ENCODE results near the gene CYP46A1.

The CYP46A1 gene

GRCh38 chr14:99662846-99663245, 21.3 kb upstream of the CYP46A1 start:
- Histone ChIP-seq H3K4me1 (ENCODE audit: insufficient read depth, low read length) (peaks cover 52% of the 10 kb centered on the region), H3K4me3 (ENCODE audit: low read length) (no peak overlapping the region), H3K36me3 (ENCODE audit: insufficient read depth, low read length) (no peaks in the 10 kb centered on the region), H2AFZ (ENCODE audit: low read depth, low read length) (no peak overlapping the region), H3K9me3 (ENCODE audit: low read length) (no peaks in the 10 kb centered on the region), H3K27me3 (ENCODE audit: insufficient read depth, low read length) (no peaks in the 10 kb centered on the region)

GRCh38 chr14:99663386-99664057, 20.6 kb upstream of the CYP46A1 start:
- Histone ChIP-seq H3K9me3 (ENCODE audit: low read length) (no peaks in the 10 kb centered on the region), H3K4me1 (ENCODE audit: insufficient read depth, low read length) (peaks cover 54% of the 10 kb centered on the region), H2AFZ (ENCODE audit: low read depth, low read length) (no peak overlapping the region), H3K36me3 (ENCODE audit: insufficient read depth, low read length) (no peaks in the 10 kb centered on the region), H3K4me3 (ENCODE audit: low read length) (no peak overlapping the region), H3K27me3 (ENCODE audit: insufficient read depth, low read length) (no peaks in the 10 kb centered on the region)

- peaks cover 62% of the 10 kb centered on the region for H3K4me1 ChIP-seq (ENCODE audit: insufficient read depth, low read length)
- no peaks in the 10 kb centered on the region for H3K27me3 ChIP-seq (ENCODE audit: insufficient read depth, low read length)
- no peak overlapping the region for H3K4me3 ChIP-seq (ENCODE audit: low read length)
- H3K36me3 ChIP-seq (ENCODE audit: insufficient read depth, low read length), result no peaks in the 10 kb centered on the region
- H2AFZ ChIP-seq (ENCODE audit: low read depth, low read length), result no peak overlapping the region
- H3K9me3 ChIP-seq (ENCODE audit: low read length), result no peaks in the 10 kb centered on the region
These were observed 19.8 kb upstream of the CYP46A1 start for GRCh38 chr14:99664058-99664936.

GRCh38 chr14:99664937-99665273, 19.2 kb upstream of the CYP46A1 start:
- H3K9me3 ChIP-seq (ENCODE audit: low read length), result no peaks in the 10 kb centered on the region
- H3K27me3 ChIP-seq (ENCODE audit: insufficient read depth, low read length), result no peaks in the 10 kb centered on the region
- H3K4me1 ChIP-seq (ENCODE audit: insufficient read depth, low read length), result peaks cover 67% of the 10 kb centered on the region
- no peak overlapping the region for H3K4me3 ChIP-seq (ENCODE audit: low read length)
- H2AFZ ChIP-seq (ENCODE audit: low read depth, low read length), result no peak overlapping the region
- H3K36me3 ChIP-seq (ENCODE audit: insufficient read depth, low read length), result no peaks in the 10 kb centered on the region

- no peaks in the 10 kb centered on the region for H3K27me3 ChIP-seq (ENCODE audit: insufficient read depth, low read length)
- H3K9me3 ChIP-seq (ENCODE audit: low read length), result no peaks in the 10 kb centered on the region
- peaks cover 72% of the 10 kb centered on the region for H3K4me1 ChIP-seq (ENCODE audit: insufficient read depth, low read length)
- no peaks in the 10 kb centered on the region for H3K36me3 ChIP-seq (ENCODE audit: insufficient read depth, low read length)
- no peak overlapping the region for H2AFZ ChIP-seq (ENCODE audit: low read depth, low read length)
- H3K4me3 ChIP-seq (ENCODE audit: low read length), result no peak overlapping the region
These were observed 17.6 kb upstream of the CYP46A1 start for GRCh38 chr14:99666533-99666932.

DNA sequence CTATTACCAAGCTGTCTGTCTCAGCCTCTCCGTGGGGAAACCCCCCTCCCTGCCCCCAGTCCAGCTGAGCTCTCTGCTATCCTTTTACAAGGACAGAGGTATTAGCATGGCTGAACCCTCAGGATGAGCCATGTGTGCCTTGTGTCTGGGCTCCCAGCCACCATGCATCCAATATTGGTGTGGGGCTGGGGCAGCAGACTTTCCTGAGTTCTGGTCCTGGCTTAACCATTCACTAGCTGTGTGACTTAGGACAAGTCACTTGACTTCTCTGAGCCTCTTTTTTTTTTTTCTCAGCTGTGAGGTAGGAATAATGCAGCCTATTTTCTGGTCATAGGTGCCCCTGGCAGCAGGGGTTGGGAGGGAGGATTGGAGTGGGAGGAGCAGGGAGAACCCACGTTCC, 17.1 kb upstream of the CYP46A1 start:
- Histone ChIP-seq H3K4me1 (ENCODE audit: insufficient read depth, low read length) (peaks cover 77% of the 10 kb centered on the region), H2AFZ (ENCODE audit: low read depth, low read length) (no peak overlapping the region)

GRCh38 chr14:99667821-99668220, 16.3 kb upstream of the CYP46A1 start:
- peaks cover 79% of the 10 kb centered on the region for H3K4me1 ChIP-seq (ENCODE audit: insufficient read depth, low read length)
- no peak overlapping the region for H2AFZ ChIP-seq (ENCODE audit: low read depth, low read length)
- no peaks in the 10 kb centered on the region for H3K36me3 ChIP-seq (ENCODE audit: insufficient read depth, low read length)
- H3K27me3 ChIP-seq (ENCODE audit: insufficient read depth, low read length), result no peaks in the 10 kb centered on the region
- no peak overlapping the region for H3K4me3 ChIP-seq (ENCODE audit: low read length)
- no peaks in the 10 kb centered on the region for H3K9me3 ChIP-seq (ENCODE audit: low read length)

More for the DNA sequence above, 17.1 kb upstream of the CYP46A1 start:
- Histone ChIP-seq H3K27me3 (ENCODE audit: insufficient read depth, low read length) (no peaks in the 10 kb centered on the region), H3K36me3 (ENCODE audit: insufficient read depth, low read length) (no peaks in the 10 kb centered on the region), H3K4me3 (ENCODE audit: low read length) (no peak overlapping the region), H3K9me3 (ENCODE audit: low read length) (no peaks in the 10 kb centered on the region)

- Histone ChIP-seq H3K36me3 (ENCODE audit: insufficient read depth, low read length) (no peaks in the 10 kb centered on the region), H3K4me3 (ENCODE audit: low read length) (no peak overlapping the region), H3K4me1 (ENCODE audit: insufficient read depth, low read length) (peaks cover 75% of the 10 kb centered on the region), H3K27me3 (ENCODE audit: insufficient read depth, low read length) (no peaks in the 10 kb centered on the region), H3K9me3 (ENCODE audit: low read length) (no peaks in the 10 kb centered on the region), H2AFZ (ENCODE audit: low read depth, low read length) (no peak overlapping the region)
These were observed 15.5 kb upstream of the CYP46A1 start for GRCh38 chr14:99668307-99669295.

DNA sequence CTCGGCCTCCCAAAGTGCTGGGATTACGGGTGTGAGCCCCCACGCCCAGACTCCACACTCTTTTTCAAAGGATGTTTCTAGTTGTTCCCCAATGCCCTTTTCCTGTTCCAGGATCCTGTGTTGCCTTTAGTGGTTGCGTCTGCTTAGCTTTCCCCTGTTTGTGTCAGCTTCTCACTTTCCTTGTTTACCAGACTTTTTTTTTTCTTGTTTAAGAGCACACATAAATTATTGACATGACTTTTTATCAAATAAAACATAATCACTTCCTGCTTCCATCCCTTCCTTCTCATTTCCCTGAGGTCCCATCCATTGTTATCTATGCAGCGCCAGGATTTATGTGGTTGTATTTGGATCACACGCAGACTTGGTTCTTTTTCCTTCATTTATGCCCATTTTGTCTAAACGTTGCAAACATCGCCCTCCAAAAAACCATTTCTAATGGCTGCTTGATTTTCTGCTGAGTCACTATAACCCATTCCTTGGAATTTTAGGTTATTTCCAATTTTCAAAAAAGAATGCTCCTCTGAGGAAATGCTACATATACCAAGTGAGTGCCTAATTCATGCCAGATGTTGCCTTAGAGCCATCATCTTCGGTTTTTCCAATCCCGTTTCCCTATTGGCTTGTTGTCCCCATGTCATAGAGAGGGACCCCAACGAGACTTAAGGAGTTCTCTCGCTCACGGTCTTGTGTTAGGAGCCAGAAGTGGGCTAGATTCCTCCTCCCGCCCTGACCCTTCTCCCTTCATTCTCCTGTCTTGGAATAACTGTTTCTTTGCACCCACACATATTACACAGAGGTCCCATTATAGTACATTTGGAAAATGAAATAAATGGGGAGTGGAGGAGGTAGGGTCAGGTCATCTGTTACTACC, 13.5 kb upstream of the CYP46A1 start:
- peaks cover 61% of the 10 kb centered on the region for H3K4me1 ChIP-seq (ENCODE audit: insufficient read depth, low read length)
- no peaks in the 10 kb centered on the region for H3K36me3 ChIP-seq (ENCODE audit: insufficient read depth, low read length)
- H3K27me3 ChIP-seq (ENCODE audit: insufficient read depth, low read length), result no peaks in the 10 kb centered on the region
- peaks cover 3% of the 10 kb centered on the region for H3K9me3 ChIP-seq (ENCODE audit: low read length)
- H2AFZ ChIP-seq (ENCODE audit: low read depth, low read length), result no peak overlapping the region
- no peak overlapping the region for H3K4me3 ChIP-seq (ENCODE audit: low read length)

DNA sequence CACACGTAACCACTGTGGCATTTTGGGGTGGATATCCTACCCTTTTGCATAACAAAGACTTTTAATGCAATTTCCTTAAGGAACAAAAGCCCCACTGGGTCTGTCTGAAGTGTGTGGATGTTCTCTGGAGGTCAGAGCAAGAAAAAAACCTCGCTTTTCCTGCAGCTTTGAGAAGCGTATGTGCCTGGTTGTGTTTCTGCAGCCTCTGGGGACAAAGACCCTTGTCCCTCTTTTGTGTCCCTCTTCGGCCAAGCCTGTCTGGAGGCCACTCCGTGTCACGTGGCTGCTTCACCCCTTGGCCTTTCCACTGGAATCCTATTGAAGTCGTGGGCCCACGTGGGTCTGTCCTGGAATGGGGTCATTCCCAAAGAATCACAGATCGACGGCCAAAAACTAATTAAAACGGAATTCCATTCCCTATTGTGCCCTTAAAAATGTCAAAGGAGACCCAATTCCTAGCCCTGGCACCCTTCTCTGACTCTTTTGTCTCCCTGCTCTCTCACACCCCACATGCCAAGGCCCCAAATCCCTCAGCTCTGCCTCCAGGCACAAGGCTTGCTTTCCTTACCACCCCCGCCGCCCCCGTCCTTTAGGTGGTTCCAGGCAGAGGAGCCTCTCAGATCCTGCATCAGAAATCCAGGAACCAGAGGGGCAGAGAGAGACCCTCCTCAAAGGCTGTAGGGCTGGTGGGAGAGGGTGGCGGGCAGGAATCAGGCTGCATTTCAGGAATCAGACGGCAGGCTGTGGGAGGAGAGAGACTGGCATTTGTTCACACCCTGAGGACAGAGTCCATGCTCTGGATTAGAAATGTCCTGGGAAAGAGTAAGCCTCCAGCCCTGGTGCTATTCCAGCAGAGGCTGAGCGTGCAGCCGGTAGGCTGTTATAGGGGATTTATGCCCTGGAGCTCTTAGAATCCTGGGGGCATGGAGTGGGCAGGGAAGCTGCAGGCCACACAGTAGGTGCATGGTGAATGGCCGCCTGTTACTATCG, 12.6 kb upstream of the CYP46A1 start:
- Histone ChIP-seq H2AFZ (ENCODE audit: low read depth, low read length) (no peak overlapping the region), H3K4me1 (ENCODE audit: insufficient read depth, low read length) (peaks cover 55% of the 10 kb centered on the region)

GRCh38 chr14:99672506-99673304, 11.4 kb upstream of the CYP46A1 start:
- Histone ChIP-seq H3K4me3 (ENCODE audit: low read length) (no peak overlapping the region), H3K9me3 (ENCODE audit: low read length) (peaks cover 3% of the 10 kb centered on the region), H3K4me1 (ENCODE audit: insufficient read depth, low read length) (peaks cover 47% of the 10 kb centered on the region), H3K36me3 (ENCODE audit: insufficient read depth, low read length) (no peaks in the 10 kb centered on the region), H3K27me3 (ENCODE audit: insufficient read depth, low read length) (no peaks in the 10 kb centered on the region), H2AFZ (ENCODE audit: low read depth, low read length) (no peak overlapping the region)

More for the DNA sequence above, 12.6 kb upstream of the CYP46A1 start:
- Histone ChIP-seq H3K27me3 (ENCODE audit: insufficient read depth, low read length) (no peaks in the 10 kb centered on the region), H3K4me3 (ENCODE audit: low read length) (no peak overlapping the region), H3K9me3 (ENCODE audit: low read length) (peaks cover 3% of the 10 kb centered on the region), H3K36me3 (ENCODE audit: insufficient read depth, low read length) (no peaks in the 10 kb centered on the region)
